NCI-H146 (cell line): ENCODE data around the gene MCRIP1.

Source experiments
- DNase-seq: peaks from one replicate; lab custom pipeline; 2025; lab: John Stamatoyannopoulos, UW

The MCRIP1 gene

DNA sequence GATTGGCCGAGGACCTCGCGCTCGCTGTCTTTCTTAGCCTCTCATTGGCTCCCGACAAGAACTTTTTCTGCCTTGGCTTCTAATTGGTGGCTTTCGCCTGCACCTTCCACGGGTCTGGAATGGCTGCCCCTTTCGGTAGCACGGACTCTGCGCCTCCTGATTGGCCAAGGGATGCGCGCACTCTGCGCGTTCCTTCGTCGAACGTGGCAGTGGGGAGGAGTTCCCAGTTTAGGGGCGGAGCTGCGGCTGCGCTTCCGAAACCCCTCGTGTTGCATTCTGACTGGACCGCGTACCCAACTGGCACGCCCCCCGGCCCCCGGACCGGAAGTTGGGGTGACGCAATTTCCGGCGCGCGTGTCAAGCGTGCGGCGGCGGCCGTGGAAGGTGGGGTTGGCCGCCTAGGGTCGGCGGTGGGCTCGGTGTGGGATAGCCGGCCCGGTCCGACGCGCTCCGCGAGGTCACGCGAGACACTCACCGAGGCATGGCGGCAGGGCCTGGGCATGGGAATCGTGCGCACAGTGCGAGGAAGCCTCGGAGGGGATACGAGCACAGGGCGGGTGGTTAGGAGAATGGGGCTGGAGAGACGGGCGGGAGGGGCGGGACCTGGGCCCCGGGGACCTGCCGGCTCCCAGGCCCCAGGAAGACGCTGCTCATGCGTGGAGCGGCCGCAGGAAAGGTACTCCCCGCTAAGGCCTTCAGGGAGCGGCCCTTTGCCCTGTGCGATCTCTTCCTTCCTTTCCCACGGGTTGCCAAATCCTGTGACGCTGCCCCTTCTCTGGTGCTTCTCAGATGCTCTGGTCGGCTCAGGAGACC lies 27.9 kb upstream of the MCRIP1 start:
- peak; percentile 100 for DNase-seq

DNA sequence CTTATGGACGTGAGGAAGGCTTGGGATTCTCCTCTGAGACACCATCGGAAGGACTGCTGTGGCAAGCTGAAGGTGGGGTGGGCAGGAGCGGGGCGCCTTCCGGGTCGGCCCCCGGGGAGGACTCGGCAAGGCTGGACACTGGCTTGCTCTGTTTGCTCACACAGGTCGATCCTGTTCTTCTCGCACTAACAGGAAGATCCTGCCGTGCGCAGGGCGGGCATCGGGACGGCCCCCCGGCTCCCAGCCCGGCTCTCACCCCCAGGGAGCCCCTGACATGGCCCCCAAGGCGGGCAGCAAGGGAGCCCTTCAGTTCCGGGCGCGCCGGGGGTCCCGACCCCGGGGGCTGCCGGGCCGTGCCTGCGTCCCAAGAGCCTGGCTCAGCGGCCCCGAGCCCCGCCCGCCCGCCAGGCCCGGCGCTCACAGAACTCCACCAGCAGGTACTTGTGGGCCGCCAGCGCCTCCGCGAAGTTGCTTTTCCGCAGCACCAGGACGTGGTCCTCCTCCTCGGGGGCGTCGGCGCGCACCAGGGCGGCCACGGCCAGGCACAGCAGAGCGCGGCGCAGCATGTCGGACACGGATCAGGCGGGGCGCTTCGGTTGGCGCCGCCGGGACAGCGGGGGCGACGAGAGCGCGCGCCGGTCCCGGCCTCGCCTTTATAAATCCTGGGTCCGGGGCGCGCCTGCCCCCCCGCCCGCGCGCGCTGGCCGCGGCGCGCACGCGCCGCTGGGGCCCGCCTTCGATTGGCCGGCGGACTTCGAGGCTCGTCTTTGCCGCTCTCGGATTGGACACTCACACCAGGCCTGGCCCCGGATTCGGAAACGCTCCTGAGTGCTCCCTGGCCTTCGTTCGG lies 27.0 kb upstream of the MCRIP1 start, which contains the start of gene P4HB:
Gene P4HB, minus strand, starts transcription at position 630 of the 850 bp plus-strand sequence. Its CDS starts 64 bp downstream, at position 566.
- peak; percentile 48 for DNase-seq

DNA sequence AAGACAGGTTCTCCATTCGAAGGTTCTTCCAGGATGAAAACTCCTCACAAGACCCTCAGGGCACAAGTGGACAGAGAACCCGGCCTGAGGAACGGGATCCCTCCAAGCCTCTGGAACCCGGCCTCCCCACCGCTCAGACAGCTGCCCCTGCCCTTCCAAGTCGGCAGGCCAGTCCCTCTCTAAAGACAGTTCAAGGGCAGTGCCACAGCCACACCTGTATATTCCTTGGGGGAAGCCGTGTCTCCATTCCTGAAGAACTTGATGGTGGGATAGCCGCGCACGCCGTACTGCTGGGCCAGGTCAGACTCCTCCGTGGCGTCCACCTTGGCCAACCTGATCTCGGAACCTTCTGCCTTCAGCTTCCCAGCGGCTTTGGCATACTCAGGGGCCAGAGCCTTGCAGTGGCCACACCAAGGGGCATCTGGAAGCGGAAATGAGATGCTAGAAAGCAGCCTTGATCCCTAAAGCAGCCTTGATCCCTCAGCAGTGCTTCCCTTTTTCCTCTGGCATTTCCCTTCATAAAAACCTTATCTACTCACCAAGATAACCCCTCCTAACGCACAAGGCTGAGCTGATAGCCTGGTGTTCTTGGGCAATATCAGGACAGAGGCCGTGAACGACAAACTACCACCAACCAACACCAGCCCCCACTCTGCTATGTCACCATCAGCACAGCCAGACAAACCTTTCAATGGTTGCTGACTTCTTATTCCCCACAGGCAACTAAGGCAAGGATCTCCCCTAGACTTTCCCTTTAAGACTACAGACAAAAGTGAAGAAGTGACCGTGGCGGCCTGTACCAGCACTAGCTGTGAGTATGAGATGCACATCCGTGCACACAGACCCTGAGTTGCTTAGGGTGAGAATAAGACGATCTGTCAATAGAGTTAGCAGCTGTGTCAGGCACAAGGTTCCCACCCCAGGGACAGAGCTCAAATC lies 26.1 kb upstream of the MCRIP1 start:
- no peak for DNase-seq

DNA sequence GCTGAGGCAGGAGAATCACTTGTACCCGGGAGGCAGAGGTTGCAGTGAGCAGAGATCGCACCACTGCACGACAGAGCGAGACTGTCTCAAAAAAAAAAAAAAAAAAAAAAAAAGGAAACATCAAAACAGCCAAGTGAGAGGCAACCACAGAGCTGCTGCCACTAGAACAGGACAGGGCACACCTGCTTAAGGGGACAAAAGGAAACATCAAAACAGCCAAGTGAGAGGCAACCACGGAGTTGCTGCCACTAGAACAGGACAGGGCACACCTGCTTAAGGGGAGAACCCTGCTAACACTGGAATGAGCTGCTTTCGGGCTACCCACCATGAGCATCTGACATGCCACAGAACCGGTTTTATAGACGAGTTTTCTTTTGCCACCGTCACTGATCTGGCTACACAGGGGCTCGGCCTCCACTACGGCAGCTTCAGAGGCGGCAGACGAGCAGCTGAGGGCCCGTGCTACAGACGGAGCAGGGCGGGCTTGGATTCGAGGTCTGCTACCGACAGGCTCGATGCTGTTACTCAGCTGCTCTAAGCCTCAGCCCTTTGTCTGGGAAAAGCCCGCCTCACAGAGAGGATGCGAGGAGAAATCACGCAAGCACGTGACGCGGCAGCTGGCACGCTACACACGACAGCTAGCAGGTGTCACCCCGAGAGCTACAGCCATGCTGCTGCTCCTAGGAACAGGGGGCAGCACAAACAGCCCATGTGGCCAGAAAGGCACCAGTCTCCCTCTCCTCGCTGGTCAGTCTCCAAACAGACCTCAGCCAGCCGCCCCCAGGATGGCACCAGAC lies 25.3 kb upstream of the MCRIP1 start:
- no peak for DNase-seq

DNA sequence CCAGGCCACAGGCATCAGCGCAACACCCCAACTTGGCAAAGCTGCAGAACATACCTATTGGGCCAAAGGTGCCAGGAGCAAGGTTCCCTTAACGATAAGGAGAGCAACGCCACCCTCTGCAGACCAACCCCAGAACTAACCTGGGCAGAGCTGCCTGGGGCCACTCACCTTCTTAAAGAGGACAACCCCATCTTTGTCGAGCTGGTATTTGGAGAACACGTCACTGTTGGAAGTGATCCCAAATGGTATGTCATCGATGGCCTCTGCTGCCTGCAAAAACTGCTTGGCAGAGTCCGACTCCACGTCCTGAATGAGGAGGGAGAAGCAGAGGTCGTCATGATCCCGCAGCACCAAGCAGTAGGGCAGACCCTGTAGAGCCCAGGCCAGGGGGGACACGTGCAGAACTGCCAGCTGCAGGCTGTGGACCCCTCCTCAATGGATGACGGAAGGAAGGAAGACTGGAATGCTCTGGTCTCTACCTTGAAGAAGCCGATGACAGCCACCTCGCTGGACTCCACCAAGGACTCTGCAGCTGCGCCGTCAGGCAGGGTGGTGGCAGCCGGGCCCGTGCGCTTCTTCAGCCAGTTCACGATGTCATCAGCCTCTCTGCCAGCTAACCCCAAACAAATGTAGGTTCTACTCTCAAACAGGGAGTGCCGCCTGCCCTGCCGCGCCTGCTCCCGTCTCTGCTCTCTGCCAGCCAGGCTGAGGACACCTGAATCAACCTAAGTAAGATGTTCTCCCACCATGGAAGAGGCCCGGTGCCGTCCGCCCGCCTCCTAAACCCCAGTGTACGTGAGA lies 22.1 kb upstream of the MCRIP1 start:
- DNase-seq = no peak

DNA sequence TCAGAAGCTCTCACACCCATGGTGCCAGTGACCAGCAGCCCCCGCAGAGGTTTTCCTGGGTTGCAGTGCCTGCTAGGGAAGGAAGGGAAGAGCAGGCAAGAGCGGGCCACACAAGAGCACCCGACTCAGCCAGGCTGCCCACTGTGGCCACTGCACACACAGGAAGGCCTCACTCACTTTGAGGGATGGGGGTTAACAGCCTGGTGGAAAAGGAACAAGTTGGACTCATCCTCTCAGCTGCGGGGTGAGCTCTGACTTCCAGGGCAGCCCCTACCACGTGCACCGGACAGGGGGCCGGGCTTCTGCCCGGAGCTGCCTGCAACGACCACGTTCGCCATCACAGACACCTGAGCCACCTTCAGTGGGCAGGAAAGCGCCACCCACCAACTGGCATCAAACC lies 19.1 kb upstream of the MCRIP1 start:
- no peak for DNase-seq

DNA sequence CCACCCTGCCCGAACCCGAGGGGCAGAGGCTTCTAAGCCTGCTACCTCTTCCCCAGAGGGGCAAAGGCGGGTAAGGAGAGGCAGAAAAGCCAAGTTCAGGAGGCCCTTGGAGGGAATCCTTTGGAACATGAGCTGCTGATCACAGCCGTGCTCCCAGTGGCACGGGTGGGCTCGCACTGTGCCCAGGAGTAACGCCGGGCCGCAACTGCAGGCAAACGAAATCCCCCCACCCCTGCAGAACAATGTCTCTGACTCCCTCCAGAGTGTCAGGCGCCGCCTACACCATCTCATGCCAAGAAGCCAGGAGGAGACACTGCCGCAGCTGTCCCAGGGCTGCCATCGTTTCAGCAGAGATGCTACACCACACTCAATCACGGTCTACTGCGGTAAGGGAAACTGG lies 18.3 kb upstream of the MCRIP1 start:
- no peak for DNase-seq

DNA sequence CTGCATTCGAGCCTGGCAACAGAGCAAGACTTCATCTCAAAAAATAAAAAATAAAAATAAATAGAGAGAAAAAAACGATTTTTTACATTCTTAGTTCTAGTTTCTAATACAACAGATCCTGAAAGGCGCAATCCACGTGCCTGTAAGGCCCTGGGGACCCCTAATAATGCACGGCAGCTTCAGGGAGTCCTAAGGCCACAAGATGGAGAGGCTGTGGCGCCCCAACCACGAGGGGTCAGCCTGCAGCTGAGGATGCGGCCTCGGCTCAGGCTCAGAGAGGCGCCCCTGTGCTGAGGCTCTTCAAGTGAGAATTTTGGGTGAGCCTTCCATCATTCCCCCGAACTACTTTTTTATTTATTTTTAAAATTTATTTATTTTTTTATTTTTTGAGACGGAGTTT lies 16.4 kb upstream of the MCRIP1 start:
- no peak for DNase-seq

DNA sequence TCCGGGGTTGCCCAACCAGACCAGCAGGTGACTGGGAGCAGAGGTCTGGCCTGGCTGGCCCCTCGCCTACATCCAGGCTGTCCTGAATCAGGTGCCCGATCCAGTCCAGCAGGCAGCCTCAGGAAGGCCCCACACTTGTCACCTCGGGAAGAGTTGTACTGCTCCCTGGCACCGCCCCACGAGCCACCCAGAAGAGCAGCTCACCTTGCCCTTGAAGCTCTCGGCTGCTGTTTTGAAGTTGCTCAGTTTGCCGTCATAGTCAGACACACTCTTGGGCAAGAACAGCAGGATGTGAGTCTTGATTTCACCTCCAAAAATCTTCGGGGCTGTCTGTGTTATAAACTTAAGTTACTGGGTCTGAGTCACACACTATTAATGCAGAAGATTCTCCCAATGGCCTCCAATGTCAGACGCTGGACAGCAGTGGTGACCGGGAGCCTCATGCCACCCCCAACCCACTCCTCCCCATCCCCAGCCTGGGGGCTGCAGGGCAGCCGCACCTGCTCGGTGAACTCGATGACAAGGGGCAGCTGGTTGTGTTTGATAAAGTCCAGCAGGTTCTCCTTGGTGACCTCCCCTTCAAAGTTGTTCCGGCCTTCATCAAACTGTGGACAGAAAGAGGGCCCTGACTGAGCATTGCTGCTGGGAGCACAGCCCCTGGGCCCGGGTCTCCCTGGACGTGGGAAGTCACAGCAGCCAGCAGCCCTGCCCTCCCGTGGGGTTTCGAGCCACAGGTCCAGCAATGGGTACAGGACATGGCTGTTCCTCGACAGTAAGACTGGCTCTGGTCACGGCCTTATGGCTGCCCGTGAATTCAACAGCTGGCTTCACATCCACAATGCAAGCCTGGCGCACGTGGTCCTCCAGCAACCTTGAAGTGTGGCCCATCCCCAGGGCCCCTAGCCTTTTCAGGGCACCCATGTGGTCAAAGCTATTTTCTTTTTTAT lies 13.9 kb upstream of the MCRIP1 start:
- no peak for DNase-seq

DNA sequence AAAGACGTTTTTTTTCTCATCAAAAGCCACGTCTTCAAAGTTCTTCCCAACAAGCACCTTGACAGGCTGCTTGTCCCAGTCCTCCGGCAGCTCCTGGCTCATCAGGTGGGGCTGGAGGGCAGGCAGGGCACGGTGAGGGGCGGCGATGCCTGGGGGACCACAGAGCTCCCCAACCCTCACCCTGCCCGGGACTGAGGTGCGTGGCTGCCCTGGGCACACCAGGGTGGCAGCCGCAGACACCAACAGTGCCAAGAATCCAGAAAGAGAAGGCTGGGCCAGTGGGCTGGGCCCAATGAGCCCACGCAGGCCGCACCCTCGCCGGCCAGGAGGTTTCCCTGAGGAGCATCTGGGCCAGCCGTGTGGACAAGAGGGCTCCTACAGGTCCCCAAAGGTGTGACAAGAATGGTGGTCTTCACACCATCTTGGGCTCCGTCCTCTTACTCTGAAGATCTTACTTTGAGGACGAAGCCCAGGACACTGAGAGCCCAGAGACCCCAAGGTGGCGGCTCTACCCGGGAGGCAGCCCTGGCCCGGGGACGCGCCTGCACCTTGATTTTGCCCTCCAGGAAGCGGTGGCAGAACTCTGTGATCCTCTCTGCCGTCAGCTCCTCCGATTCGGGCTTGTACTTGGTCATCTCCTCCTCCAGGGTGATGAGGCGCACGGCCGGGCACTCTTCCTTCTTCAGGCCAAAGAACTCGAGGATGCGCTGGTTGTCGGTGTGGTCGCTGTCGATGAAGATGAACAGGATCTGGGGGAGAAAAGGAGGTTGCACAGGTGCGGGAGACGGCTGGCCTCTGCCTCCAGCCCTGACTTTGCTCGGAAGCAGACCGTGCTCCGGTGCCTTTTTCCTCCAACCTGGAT lies 13.0 kb upstream of the MCRIP1 start:
- no peak for DNase-seq

DNA sequence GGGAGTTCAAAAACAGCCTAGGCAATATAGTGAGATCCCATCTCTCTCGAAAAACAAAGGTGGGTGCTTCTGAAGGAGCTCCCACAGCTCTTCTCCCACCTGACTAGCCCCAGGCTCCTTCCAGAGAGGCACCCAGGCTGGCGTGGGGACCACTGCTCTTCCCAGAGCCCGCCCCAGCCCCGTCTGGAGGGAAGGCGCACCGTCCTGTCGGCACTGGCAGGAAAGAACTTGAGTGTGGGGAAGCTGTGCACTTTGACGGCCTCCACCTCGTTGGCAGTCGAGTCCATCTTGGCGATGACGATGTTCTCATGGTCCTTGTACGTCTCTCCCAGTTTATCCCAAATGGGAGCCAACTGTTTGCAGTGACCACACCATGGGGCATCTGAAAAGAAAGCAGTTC lies 12.3 kb upstream of the MCRIP1 start:
- no peak for DNase-seq

DNA sequence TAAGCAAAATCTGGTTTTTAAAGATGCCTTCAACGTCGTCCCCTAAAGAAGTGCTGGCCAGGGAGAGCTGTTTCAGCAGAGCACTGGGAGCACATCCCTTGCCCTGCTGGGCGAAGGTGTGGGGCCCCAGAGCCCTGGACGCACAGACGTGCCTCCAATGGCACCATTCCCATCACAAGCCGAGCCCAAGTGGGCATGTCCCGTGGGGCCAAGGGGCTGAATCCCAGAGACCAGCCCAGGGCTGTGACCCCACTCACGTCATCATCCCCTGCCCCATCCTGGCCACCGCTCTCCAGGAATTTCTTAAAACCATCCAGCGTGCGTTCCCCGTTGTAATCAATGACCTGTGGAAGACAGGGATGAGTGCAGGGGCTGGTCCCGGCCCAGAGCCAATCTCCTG lies 11.8 kb upstream of the MCRIP1 start:
- DNase-seq = no peak

DNA sequence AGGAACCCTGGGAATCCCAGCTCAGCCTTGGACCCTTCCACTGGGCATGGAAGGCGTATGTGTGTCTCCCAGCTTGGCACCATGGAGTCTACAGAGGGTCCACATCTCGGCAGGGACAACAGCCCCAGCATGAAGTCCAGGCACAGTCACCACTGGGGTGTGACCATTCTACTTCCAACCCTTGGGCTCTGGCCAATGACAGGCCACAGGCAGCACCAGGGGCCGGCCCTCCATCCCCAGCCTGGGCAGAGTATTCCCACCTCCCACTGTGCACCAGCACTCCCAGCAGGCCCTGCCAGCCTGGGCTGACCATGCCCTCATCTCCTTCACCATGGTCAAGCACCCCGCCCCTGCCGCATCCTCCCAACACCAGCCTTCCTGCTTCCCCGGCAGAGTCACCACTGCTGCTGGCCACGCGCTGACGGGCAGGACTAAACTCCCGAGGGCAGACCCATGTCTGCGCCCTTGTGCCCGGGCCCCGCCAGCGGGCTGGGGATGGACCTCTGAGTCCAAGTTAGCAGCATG lies 11.3 kb upstream of the MCRIP1 start:
- DNase-seq = no peak

DNA sequence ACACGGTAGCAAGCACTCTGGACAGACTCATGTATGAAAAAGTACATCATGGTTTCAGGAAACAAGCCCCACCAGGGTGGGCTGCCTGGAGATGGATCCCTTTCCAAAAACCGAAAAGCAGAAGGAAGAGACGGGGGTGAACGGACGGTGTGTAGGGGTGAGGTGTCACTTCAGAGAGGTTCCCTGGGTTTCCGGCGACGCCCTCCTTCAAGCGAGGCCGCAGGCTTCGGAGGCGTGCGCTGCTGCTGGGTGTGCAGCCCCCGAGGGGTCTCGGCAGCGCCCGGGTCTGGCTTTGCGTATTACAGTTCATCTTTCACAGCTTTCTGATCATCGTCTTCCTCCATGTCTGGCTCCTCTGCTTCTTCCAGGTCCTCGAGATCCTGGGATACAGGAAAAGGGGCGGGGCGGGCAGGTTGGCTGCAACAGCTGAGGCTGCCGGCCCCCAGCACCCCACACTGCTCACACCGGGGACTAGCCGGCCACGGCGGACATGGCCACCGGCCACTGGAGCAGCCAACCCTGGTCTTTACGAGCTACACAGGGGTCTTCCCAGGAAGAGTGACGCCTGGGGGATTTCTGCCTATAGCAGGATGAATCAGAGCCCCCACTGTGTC lies 10.7 kb upstream of the MCRIP1 start:
- no peak for DNase-seq

DNA sequence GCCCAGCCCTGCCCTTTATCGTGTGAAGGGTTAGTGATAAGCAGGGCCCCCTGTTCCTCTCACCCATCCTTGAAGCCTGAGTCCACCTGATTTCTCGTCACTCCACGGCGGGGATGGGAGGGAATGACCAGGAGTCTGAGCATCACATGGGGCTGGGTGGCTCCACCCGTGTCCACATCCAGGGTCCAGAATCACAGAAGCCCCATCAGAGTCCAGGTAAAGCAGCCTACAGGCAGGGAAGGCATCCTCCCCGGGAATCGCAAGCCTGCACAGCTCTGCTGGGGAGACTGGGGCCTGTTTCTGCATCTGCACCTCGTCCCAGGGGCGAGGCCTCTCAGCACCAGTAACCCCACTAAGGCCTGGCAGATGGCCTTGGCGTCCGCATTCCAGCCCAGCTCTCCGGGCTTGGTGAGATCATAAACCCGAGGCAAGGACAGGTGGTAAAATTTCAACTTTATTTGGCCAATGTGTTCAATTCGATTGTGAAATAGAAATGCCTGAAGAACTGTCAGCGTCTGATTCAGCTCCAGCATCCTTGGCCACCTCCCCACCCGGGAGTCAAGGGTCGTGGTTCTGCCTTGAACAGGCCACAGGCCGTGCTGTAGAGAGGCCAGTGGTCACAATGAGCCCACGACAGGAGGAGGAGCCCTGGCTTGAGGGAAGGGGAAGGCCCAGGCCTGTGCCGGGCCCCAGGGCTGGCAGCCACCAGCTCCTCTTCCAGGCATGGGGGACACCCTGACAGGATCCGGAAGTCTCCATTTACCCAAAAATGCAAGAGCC lies 9.8 kb upstream of the MCRIP1 start:
- no peak for DNase-seq

DNA sequence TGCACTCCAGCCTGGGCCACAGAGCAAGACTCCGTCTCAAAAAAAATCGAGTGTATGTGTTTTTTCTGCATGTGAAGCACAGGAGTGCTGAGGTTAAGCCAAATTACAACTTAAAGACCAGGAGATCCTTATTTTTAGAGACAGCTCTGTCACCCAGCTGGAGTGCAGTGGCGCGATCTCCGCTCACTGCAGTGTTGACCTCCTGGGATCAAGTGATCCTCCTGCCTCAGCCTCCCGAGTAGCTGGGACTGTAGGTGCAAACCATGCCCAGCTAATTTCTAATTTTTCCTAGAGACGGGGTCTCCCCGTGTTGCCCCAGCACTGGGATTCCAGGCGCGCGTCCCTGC lies 9.3 kb upstream of the MCRIP1 start:
- DNase-seq = no peak

DNA sequence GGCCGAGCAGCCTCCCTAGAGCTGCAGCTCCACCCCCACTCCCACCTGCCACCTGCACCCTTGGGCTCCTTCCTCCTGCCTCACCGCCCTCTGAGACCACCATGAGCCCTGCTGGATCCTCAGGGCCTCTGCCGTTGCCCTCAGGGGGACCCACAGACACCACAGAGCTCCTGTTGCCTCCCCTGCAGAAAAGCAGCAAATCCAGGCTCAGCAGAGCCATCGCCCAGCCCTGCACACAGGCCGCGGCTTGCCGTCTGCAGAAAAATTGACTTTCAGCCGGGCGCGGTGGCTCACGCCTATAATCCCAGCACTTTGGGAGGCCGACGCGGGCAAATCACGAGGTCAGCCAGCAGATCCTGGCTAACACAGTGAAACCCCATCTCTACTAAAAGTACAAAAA lies 8.8 kb upstream of the MCRIP1 start:
- DNase-seq = no peak
